Measurements from ENCODE around the gene PIK3R1. TPM values are rescaled to one million over a fixed set of nuclear protein-coding genes. Genes with fewer than 3 reads are reported as not detected.
A peak's percentile ranks its signal among the peaks of the same experiment; 100 is the strongest.

The PIK3R1 gene
- total and polyA plus RNA-seq, 10 donors, result 4.9 to 200 (median 108) TPM

GRCh38 chr5:68282001-68282400, 66.4 kb downstream of the PIK3R1 start:
- no peak for TF ChIP-seq POLR2A (IDR thresholded peaks at IDR 0.05)
- no peak for TF ChIP-seq POLR2AphosphoS5 (IDR thresholded peaks at IDR 0.05)
- TF ChIP-seq CTCF (IDR thresholded peaks at IDR 0.05 in 8 of 11, conservative IDR thresholded peaks at IDR 0.05 in 3 of 11), result no peak
- Histone ChIP-seq H3K4me1 (peaks cover 18 to 82% (median 39%) of the 10 kb centered on the region in 6 donors), H3K36me3 (peaks cover 3 to 92% (median 57%) of the 10 kb centered on the region in 6 donors), H3K27ac (peak overlapping the region in 6 of 8 donors; percentile 43 to 89 (median 80)), H3K4me3 (peak overlapping the region in 6 of 8 donors; percentile 12 to 73 (median 24)), H3K27me3 (replicated peaks in 1 of 7) (no peaks in the 10 kb centered on the region), H3K9me3 (no peaks in the 10 kb centered on the region)
- intact Hi-C loops (cut with DNase I; ENCODE audit: low total_unique reads), result no loop called here
- WGBS, 5 donors, result 87 to 96% (median 93%) methylated on average over 4 of the region's 4 CpGs
- DNase-seq, result no peak

GRCh38 chr5:68283766-68284165, 68.2 kb downstream of the PIK3R1 start:
- H3K4me3 ChIP-seq, result peak overlapping the region in 1 of 8 donors; percentile 73
- TF ChIP-seq POLR2AphosphoS5 (IDR thresholded peaks at IDR 0.05), result no peak
- no peak for TF ChIP-seq POLR2A (IDR thresholded peaks at IDR 0.05)
- TF ChIP-seq CTCF (IDR thresholded peaks at IDR 0.05 in 8 of 11, conservative IDR thresholded peaks at IDR 0.05 in 3 of 11), result no peak
- no peak for DNase-seq
- H3K27ac ChIP-seq, result peak overlapping the region in 5 of 8 donors; percentile 1 to 89 (median 89)
- intact Hi-C loops (cut with DNase I; ENCODE audit: low total_unique reads), result no loop called here
- no peaks in the 10 kb centered on the region for H3K27me3 ChIP-seq (replicated peaks in 1 of 7)
- H3K36me3 ChIP-seq, result peaks cover 3 to 74% (median 46%) of the 10 kb centered on the region in 6 donors
- WGBS, 5 donors, result 80 to 93% (median 92%) methylated on average over 4 of the region's 4 CpGs
- peaks cover 26 to 82% (median 53%) of the 10 kb centered on the region in 6 donors for H3K4me1 ChIP-seq
- H3K9me3 ChIP-seq, result no peaks in the 10 kb centered on the region

- Histone ChIP-seq H3K27ac (peak overlapping the region; percentile 4 to 92 (median 87)), H3K4me3 (peak overlapping the region in 1 of 8 donors; percentile 73), H3K9me3 (no peaks in the 10 kb centered on the region), H3K36me3 (peaks cover 3 to 60% (median 35%) of the 10 kb centered on the region in 6 donors), H3K4me1 (peaks cover 36 to 85% (median 65%) of the 10 kb centered on the region in 6 donors), H3K27me3 (replicated peaks in 1 of 7) (no peaks in the 10 kb centered on the region)
- WGBS, 5 donors, result 50 to 71% (median 66%) methylated on average over 3 of the region's 3 CpGs
- intact Hi-C loops (cut with DNase I; ENCODE audit: low total_unique reads), result loop anchor here (5.0 kb wide), 1 partner anchor 677 kb away; no protein-coding TSS in a partner anchor
- TF ChIP-seq POLR2AphosphoS5 (IDR thresholded peaks at IDR 0.05), result no peak
- no peak for TF ChIP-seq POLR2A (IDR thresholded peaks at IDR 0.05)
- TF ChIP-seq CTCF (IDR thresholded peaks at IDR 0.05 in 8 of 11, conservative IDR thresholded peaks at IDR 0.05 in 3 of 11), result no peak
- no peak for DNase-seq
These were observed 69.7 kb downstream of the PIK3R1 start for GRCh38 chr5:68285075-68285840.
